GM18868 (cell line): Measurements from ENCODE around the gene ANTXR1.

Source experiments
- ATAC-seq: cut with Tn5 transposase; IDR thresholded peaks from one replicate; pipeline ENCODE4 v1.9.1; 2021; ENCODE audit warnings: mild to moderate bottlenecking, moderate library complexity; ENCODE audit not compliant: unreplicated experiment

ANTXR1 gene

GRCh38 chr2:69131983-69132675 is 119.2 kb downstream of the ANTXR1 start:
- ATAC-seq = no peak

GRCh38 chr2:69132960-69133590 is 120.1 kb downstream of the ANTXR1 start:
- no peak for ATAC-seq

DNA sequence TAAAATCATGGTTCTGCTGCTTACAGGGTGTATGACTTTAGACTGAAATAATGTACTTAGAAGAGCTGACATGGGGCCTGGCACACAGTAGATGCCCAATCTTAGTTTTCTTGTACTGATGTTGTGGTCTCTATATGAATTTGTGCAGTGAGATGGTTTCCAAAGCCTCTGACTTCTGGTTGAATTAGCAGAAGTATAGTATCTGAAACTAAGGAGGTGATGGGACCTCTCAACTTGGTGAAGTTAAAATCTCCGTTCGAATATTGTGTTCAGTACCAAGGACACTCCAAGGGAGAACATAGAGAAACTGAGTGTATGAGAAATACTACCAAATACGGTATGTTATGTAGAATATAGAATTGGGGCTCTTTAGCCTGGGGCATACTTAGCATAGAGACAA is 120.9 kb downstream of the ANTXR1 start:
- no peak for ATAC-seq

DNA sequence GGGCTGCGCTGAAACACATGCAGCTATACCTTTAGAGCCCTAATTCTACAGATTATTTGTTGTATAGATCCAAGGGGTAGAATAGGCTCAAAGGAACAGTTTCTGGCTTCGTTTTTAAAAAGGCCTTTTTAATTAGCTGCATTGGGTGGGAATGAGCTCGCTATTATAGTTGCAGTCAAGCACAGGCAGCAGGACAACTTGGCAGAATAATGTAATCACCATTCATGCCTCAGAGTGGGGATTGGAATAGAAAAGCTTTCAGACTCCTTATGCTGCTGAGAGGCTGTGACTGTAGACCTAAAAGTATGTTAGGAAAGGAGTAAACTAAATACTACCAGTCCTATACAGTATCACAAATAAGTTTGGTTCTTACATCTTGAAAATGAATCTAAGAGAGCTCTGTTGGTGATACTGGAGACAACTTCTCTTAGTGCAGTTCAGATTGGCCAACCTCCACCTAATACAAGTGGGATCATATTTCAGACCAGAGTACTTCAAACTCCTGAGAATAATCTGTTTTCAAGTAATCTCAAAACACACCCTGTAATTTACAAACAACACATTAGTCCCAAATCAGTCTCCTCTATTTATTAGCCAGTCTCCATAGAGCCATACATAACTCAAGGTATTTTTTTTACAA is 121.4 kb downstream of the ANTXR1 start:
- no peak for ATAC-seq

GRCh38 chr2:69138247-69138772 is 125.3 kb downstream of the ANTXR1 start:
- ATAC-seq = no peak

- no peak for ATAC-seq
Observed at GRCh38 chr2:69138793-69139459, 125.9 kb downstream of the ANTXR1 start.

- ATAC-seq = no peak
Observed at GRCh38 chr2:69139778-69140670, 127.0 kb downstream of the ANTXR1 start.

DNA sequence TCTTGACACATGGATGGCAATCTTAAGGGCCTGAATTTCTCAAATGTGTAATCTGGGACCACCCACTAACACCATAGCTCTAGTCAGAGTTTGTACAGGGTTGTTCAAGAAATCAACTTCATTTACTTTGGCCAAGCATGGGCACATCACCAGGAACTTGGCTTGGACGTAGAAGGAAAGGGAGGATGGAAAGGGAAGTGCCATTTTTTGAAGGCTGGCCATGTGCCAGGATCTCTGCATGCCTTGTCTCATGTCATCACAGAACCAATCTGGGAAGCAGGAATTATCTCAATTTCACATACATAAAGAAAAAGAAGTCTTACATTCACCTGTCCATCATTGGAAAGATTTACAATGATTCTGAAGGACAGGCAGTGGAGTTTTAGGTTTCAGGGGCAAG is 128.1 kb downstream of the ANTXR1 start:
- no peak for ATAC-seq

DNA sequence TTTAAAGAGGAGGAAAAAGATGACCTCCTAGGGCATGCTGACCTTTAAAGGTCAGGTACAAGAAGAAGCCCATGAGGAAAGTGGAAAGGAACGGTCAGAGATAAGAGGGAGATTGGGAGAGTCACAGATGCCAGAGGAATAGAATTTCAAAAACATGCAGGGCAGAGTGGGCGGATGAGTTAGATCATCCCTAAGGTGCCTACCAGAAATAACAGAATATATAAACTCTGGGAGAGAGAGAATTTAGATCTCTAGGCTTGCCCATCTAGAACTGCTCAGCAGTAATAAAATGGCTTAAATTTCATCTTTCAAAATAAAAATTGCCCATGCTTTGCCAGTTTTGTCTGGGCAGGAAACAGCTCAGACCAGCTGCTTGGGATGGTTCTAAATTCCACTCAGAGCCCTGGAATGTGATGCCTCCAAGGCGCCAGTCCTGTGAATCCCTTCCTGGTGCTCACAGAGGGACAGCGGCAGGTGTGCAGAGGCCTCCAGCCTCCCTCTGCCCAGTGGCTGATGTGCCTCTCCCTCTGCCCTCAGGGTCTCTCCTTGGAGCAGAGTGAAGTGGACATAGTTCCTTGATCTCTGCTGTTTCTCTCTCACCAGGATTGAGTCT is 130.9 kb downstream of the ANTXR1 start:
- ATAC-seq = no peak

DNA sequence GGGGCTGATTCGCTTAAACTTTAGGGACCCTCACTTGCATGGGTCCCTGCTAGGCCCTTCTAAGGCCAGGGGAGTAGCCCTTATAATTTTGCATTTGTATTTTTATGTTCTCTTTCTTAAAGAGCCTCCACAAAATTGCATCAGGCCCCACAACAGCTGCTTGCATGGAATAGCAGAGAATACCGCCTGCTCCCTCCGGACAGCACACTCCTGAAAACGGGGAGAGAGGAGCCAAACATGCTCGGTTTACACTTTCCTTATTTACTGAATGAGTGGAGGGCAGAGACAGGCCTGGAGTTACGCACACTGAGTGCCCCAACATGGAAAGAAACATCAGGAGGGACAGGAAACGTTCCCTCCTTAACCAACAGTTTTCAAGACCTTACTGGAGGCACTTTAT is 132.2 kb downstream of the ANTXR1 start:
- no peak for ATAC-seq

DNA sequence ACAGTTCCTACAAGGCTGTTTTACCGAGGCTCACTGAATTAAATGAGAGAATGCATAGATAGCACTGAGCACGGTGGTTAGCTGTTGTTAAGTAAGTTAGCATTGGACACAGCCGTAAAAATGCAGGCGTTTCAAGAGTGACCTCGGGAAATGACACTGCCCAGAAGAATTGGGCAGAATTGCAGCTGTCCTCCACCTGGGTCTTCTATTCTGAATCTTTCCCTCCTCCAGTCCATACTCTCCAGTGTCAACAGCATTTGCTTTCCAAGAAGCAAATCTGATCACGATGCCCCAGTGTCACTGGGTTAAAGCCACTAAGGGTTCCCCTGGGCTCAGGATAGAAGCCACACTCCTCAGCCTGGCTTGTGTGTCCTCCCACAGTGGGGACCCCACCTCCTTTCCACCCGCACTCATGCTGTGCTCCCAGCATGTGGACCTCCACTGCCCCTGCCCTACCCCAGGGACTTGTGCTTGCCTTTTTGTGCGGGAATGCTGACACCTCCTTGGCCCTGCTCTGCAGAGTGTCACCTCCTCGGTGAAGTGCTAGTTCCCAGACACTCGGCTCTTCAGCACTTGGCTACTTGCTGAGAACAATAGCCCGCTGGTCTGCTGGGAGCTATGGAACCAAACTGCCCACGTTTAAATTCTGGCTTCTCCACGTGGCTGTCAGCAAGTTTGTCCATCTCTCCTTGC is 135.0 kb downstream of the ANTXR1 start:
- no peak for ATAC-seq

GRCh38 chr2:69149631-69150215 is 136.7 kb downstream of the ANTXR1 start:
- ATAC-seq = no peak

DNA sequence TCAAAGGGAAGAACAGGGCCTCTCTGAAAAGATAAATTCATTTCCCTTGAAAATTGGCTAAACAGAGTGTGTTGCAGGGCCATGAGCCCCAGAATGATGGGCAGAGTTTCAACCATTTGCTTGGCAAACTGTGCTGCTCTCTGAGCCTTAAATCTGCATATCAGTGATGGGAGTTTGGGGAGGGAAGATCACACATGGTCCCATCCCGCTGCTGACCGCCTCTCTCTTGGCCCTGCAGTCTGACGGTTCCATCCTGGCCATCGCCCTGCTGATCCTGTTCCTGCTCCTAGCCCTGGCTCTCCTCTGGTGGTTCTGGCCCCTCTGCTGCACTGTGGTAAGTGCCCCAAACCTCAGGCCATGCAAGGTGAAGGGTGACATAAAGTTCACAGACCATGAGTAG is 139.0 kb downstream of the ANTXR1 start:
- no peak for ATAC-seq

- no peak for ATAC-seq
Observed at GRCh38 chr2:69152847-69153583, 140.0 kb downstream of the ANTXR1 start.

DNA sequence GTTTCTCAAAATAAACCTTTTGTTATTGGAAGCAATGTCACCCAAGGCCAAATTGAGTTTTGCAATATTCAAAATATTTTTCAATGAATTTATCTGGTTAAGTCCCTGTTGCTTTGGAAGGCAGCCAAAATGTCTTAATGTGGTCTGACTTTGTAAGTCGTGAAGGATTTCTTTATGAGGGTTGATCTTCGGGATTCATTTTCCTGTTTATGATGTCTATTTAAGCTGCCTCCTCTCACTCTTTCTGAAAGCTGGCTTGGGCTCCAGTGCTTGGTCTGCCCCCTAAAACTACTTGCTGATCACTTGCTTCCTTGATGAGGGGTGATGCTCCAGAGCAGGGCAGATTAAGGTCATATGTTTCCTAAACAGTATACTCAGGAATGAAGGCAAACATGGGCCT is 141.1 kb downstream of the ANTXR1 start:
- no peak for ATAC-seq

GRCh38 chr2:69156624-69157023 is 143.6 kb downstream of the ANTXR1 start:
- no peak for ATAC-seq

DNA sequence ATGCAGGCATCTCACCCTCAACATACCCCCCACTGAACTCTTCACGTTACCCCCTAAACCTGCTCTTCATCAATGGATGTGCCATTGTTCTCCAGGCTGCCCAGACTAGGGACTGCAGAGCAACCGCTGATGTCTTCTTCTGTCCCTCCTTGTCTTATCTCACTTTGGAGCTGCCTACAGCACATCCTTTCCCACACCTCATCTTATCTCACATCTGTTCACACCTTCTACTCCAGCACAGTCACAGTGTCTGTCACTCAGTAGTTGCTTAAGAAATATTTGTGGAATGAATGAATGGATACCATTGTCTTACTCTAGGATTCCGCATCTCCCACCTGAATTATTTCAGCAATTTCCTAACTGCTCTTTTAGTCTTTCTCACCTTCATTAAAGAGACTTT is 144.5 kb downstream of the ANTXR1 start:
- ATAC-seq = no peak

DNA sequence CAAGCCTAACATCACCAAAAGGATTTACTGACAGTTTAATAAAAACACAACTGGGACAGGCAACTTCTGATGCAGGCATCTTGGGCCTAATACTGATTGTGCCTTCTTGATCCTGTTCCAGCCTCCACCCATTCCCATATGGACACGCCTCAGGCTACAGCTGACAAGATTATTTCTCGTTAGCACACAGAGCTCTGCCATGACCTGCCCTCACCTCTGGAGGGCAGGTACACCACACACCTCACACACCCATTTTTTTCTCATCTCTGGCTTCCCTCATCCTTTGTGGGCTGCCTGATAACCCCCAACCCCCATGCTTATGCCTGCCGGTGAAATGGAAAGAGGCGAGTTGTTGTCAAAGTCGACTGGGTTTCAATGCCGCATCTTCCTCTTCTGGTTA is 147.0 kb downstream of the ANTXR1 start:
- no peak for ATAC-seq
